Measurements from ENCODE around the gene SLC2A4RG.

Gene SLC2A4RG

DNA sequence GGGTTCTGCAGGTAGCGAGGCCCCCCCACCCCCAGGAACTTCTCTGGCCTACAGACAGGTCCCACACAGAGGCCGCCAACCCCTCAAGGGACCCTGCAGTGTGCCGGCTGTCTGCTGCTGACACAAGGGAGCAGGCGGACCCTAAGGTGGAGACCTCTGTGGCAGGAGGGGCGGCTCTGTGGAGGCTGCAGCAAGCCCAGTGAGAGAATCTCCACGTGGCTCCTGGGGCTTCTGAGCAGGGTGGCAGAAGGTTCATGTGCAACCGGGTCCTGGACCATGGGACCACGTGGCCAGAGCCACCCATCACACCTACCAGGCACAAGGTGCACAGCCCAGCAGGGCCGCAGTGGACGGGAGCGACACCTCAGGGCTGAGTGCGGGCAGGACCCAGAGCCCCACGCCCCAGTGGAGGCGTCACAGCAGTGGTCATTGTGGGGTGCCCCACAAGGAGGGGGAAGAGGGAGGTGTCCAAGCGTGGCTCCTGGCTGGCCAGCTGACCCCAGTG is 36.1 kb upstream of the SLC2A4RG start:
- H3K4me3 ChIP-seq: no peak overlapping the region
- no peak for TF ChIP-seq FOXP2 (optimal IDR thresholded peaks at IDR 0.05; ENCODE audit: control extremely low read depth, extremely low read length, insufficient read depth)
- TF ChIP-seq POLR2AphosphoS5 (IDR thresholded peaks at IDR 0.05; ENCODE audit: borderline replicate concordance, low read depth, low read length): peak; percentile 11
- no peak for TF ChIP-seq EZH2 (IDR thresholded peaks at IDR 0.05)
- H3K27ac ChIP-seq: no peak overlapping the region
- no peak for DNase-seq (ENCODE audit: low read depth, low spot score)
- no peak overlapping the region for H3K9ac ChIP-seq (ENCODE audit: insufficient read length)
- peaks cover 10% of the 10 kb centered on the region; the same call in 1 of the 2 replicates for H3K36me3 ChIP-seq (ENCODE audit: insufficient read depth, low read length)
- no peaks in the 10 kb centered on the region for H3K9me3 ChIP-seq (ENCODE audit: low read depth, low read length)

DNA sequence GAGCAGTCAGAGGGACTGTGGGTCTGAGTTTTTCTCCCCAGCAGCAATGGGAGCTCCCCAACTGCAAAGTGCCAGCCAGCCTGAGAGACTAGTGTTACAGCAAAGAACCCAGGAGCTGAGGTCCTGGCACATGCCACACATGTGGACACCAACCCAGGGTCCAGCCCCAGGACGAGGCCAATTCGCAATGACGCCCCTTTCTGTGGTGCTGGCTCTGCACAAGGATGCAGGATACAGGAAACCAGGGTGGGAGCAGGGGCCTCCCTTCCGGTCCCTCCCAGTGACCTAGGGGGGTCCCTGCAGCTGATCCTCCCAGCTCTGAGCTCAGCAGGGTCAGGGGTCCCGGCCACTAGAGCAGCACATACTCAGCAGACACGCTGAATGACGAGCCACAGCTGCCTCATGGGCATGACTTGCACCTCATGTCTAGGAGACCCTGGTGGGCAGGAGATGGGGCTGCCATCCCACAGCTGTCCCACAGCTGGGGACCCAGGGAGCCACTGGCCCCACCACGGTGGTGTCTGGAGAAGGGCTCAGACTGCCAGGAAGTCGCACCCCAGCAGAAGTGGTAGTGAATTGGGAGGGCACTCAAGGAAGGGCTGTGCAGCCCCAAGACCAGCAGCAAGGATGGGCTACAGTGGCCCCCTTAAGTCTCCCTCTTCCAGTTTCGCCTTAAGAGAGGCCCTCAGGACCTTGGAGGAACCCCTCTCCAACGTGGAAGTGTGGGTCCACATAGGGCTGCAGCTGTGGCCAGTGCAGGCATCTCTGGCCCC is 35.4 kb upstream of the SLC2A4RG start:
- Histone ChIP-seq H3K36me3 (ENCODE audit: insufficient read depth, low read length) (peaks cover 10% of the 10 kb centered on the region; the same call in 1 of the 2 replicates), H3K4me3 (no peak overlapping the region), H3K9me3 (ENCODE audit: low read depth, low read length) (no peaks in the 10 kb centered on the region), H3K27ac (no peak overlapping the region), H3K9ac (ENCODE audit: insufficient read length) (no peak overlapping the region)
- TF ChIP-seq EZH2 (IDR thresholded peaks at IDR 0.05): no peak
- no peak for TF ChIP-seq POLR2AphosphoS5 (IDR thresholded peaks at IDR 0.05; ENCODE audit: borderline replicate concordance, low read depth, low read length)
- TF ChIP-seq FOXP2 (optimal IDR thresholded peaks at IDR 0.05; ENCODE audit: control extremely low read depth, extremely low read length, insufficient read depth): no peak
- no peak for DNase-seq (ENCODE audit: low read depth, low spot score)

- H3K27ac ChIP-seq: no peak overlapping the region
- no peak overlapping the region for H3K9ac ChIP-seq (ENCODE audit: insufficient read length)
- H3K9me3 ChIP-seq (ENCODE audit: low read depth, low read length): no peaks in the 10 kb centered on the region
- TF ChIP-seq EZH2 (IDR thresholded peaks at IDR 0.05): no peak
- no peak for TF ChIP-seq POLR2AphosphoS5 (IDR thresholded peaks at IDR 0.05; ENCODE audit: borderline replicate concordance, low read depth, low read length)
- TF ChIP-seq FOXP2 (optimal IDR thresholded peaks at IDR 0.05; ENCODE audit: control extremely low read depth, extremely low read length, insufficient read depth): no peak
- DNase-seq (ENCODE audit: low read depth, low spot score): no peak
- H3K36me3 ChIP-seq (ENCODE audit: insufficient read depth, low read length): peaks cover 10% of the 10 kb centered on the region; the same call in 1 of the 2 replicates
- no peak overlapping the region for H3K4me3 ChIP-seq
These were observed 34.8 kb upstream of the SLC2A4RG start for GRCh38 chr20:63704749-63705117.

DNA sequence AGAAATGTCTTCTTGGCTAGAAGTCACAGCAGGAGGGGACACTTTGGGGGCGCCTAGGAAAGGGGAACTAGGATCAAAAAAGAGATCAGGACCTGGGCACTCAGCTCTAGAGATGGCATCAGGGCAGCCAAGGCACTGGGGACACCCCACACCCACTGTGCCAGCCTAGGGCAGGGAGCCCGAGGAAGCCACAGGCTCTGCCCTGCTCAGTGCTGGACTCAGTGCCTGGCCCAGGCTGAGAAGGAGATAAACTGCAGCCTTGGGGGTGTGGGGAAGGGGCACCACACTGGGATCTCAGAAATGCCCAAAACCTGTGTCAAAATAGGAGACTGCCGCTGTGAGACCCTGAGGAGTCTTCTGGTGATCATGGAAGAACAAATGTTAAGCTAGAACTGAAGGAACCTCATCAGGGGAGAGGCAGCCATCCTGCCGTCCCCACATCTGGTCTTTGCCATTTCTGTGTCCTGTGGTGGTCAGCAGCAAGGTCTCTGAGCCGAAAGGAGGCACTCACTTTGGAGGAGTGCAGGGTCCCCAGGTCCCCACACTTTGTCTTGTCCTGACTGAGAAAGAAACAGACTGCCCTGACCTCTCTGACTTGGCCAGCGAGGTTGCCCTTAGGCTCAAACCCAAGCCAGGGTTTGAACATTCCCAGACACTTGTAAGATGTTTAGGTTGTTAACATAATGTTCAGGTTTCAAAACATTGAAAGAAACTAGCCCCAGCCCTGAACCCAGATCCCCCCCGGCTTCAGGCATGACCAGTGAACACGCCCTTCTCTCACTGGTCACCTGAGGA is 34.1 kb upstream of the SLC2A4RG start:
- no peak overlapping the region for H3K4me3 ChIP-seq
- no peak overlapping the region for H3K27ac ChIP-seq
- H3K9ac ChIP-seq (ENCODE audit: insufficient read length): no peak overlapping the region
- H3K9me3 ChIP-seq (ENCODE audit: low read depth, low read length): no peaks in the 10 kb centered on the region
- DNase-seq (ENCODE audit: low read depth, low spot score): no peak
- TF ChIP-seq FOXP2 (optimal IDR thresholded peaks at IDR 0.05; ENCODE audit: control extremely low read depth, extremely low read length, insufficient read depth) (no peak), EZH2 (IDR thresholded peaks at IDR 0.05) (no peak)
- H3K36me3 ChIP-seq (ENCODE audit: insufficient read depth, low read length): peaks cover 12% of the 10 kb centered on the region

DNA sequence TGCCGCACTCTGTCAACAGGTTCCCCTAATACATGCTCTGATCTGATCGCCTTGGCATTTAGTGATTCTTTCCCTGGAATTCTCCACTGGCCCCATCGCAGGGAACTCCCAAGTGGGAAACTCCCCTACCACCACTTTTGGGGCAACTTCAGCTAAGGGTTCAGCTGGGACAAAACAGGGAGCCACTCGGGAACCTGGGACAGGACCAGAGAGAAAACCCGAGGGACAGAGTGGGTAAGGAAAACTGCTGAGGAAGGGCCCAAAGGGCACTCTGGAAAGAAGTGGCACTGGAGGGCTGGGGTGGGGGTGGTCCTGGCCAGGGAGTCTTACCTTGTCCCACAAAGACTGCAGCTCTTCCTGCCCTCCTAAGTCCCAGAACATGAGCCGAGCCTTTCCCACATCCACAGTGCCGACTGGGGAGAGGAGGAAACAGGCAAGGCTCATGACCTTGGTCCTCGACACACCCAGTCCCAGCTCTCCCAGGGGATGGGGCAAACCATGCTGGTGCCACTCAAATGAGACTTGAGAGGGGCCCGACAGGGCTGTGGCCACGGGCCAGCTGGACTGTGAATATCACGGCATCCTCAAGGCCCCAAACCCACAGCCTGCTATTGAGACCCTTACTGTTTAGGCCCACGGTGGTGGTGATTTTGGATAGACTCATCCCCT is 33.4 kb upstream of the SLC2A4RG start:
- Histone ChIP-seq H3K9me3 (ENCODE audit: low read depth, low read length) (no peaks in the 10 kb centered on the region), H3K4me3 (peak overlapping the region; percentile 96; the same call in 1 of the 2 replicates), H3K9ac (ENCODE audit: insufficient read length) (peak overlapping the region; percentile 82), H3K36me3 (ENCODE audit: insufficient read depth, low read length) (peaks cover 19% of the 10 kb centered on the region), H3K27ac (no peak overlapping the region)
- no peak for DNase-seq (ENCODE audit: low read depth, low spot score)
- TF ChIP-seq EZH2 (IDR thresholded peaks at IDR 0.05) (no peak), FOXP2 (optimal IDR thresholded peaks at IDR 0.05; ENCODE audit: control extremely low read depth, extremely low read length, insufficient read depth) (no peak), POLR2AphosphoS5 (IDR thresholded peaks at IDR 0.05; ENCODE audit: borderline replicate concordance, low read depth, low read length) (no peak)

DNA sequence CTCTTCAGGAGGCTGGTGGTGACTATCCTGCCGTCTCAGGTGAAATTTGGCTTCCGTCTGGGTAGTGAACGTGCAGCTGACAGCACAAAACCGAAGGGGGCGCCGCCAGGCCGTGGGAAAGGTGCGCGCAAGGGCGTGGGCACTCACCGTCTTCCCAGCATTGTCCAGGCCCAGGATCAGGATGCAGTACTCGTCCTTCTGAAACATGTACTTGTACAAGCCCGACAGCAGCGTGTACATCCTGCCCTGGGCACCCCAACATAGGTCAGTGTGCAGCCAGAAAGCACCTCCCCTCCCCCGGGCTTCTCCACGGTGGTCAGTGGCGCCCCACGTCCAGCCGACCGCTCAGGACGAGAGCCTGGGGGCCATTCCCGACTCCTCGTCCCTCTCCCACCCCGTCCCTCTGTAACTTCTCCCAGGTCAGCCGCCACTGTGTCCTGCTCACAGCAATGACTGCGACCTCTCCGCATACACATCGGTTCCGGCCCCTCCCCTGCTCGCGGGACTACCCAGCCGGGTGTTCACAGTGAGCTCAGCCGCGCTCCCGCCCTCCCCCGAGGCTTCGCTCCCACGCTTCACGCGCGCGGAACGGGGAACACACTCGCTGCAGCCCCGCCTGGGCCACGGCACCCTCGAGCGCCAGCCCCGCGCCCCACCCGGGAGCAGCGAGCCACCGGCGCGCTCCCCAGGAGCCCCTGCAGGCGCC is 32.6 kb upstream of the SLC2A4RG start:
- Histone ChIP-seq H3K27ac (no peak overlapping the region), H3K9ac (ENCODE audit: insufficient read length) (peak overlapping the region; percentile 82), H3K9me3 (ENCODE audit: low read depth, low read length) (peaks cover 3% of the 10 kb centered on the region; the same call in 1 of the 2 replicates), H3K4me3 (peak overlapping the region; percentile 96), H3K36me3 (ENCODE audit: insufficient read depth, low read length) (peaks cover 27% of the 10 kb centered on the region)
- TF ChIP-seq POLR2AphosphoS5 (IDR thresholded peaks at IDR 0.05; ENCODE audit: borderline replicate concordance, low read depth, low read length) (no peak), FOXP2 (optimal IDR thresholded peaks at IDR 0.05; ENCODE audit: control extremely low read depth, extremely low read length, insufficient read depth) (no peak), EZH2 (IDR thresholded peaks at IDR 0.05) (no peak)
- DNase-seq (ENCODE audit: low read depth, low spot score): no peak

DNA sequence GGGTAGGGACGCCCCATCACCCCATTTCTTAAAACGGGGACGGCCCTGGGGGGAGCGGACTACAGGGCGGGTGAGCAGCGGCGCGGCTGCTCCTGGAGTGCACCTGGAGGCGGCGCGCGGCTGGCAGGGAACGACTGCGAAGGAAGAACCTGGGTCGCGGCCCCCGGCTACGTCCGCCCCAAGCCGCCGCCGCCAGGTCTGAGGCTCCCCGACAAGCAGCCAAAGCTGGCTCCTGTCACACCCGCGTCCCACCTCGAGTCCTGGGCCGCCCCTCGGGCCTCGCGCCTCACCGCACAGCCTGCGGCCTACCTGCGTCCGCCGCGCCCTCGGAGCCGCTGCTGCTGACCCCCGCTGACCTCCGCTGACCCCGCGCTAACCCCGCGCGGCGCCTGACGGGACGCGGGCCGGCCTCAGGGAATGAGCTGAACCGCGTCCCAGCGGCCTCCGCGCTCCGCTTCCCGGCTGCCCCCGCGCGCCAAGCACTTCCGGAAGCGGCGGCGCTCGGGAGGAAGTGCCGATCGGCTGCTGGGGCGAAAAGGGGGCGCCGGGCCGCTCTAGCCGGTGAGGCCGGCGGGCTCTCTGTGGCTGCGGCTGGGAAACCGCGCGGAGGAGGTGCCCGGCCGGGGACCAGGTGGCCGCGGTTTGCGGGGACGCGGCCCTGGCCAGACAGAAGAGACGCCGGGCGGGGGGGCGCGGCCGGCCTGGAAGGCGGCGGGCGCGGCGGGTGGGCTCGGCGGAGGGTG is 31.8 kb upstream of the SLC2A4RG start, which contains the start of the genes ARFRP1 and ZGPAT:
ARFRP1 (minus strand) TSS at position 419 of the 743 bp plus-strand sequence. CDS start 885 bp downstream, outside the sequence.
ZGPAT (plus strand) TSS at position 482 of the 743 bp plus-strand sequence. CDS start 542 bp downstream, outside the sequence.
- 0 out of 2 replicates have a peak within 1 kb of the TSS, but pooled peaks have one; percentile 46 for H3K27ac ChIP-seq
- TF ChIP-seq FOXP2 (optimal IDR thresholded peaks at IDR 0.05; ENCODE audit: control extremely low read depth, extremely low read length, insufficient read depth): no peak
- TF ChIP-seq POLR2AphosphoS5 (IDR thresholded peaks at IDR 0.05; ENCODE audit: borderline replicate concordance, low read depth, low read length): peak; percentile 77
- no peak for TF ChIP-seq EZH2 (IDR thresholded peaks at IDR 0.05)
- peak within 1 kb of the TSS; percentile 82 for H3K9ac ChIP-seq (ENCODE audit: insufficient read length)
- H3K9me3 ChIP-seq (ENCODE audit: low read depth, low read length): peaks cover 8% of the 10 kb centered on the region; the same call in 1 of the 2 replicates
- peaks cover 35% of the 10 kb centered on the region for H3K36me3 ChIP-seq (ENCODE audit: insufficient read depth, low read length)
- peak within 1 kb of the TSS; percentile 96 for H3K4me3 ChIP-seq
- no peak for DNase-seq (ENCODE audit: low read depth, low spot score)

All from SK-N-MC (cell line).